Activated effector memory CD4-positive, alpha-beta T cell treated with anti-CD3 and anti-CD28 coated beads, Interleukin-2, amount 50 U/mL, for 16 hours (primary cell): Measurements from ENCODE around the gene MRPS5.
"Not testable (repeated sequence)": the region's sequence is repeated elsewhere in the genome, so short reads cannot be mapped to it uniquely, and the experiment has no call there.

Experiments used
- DNase-seq: peaks from one replicate; pipeline ENCODE4 v3.0.0-alpha.2; 2020

The MRPS5 gene

DNA sequence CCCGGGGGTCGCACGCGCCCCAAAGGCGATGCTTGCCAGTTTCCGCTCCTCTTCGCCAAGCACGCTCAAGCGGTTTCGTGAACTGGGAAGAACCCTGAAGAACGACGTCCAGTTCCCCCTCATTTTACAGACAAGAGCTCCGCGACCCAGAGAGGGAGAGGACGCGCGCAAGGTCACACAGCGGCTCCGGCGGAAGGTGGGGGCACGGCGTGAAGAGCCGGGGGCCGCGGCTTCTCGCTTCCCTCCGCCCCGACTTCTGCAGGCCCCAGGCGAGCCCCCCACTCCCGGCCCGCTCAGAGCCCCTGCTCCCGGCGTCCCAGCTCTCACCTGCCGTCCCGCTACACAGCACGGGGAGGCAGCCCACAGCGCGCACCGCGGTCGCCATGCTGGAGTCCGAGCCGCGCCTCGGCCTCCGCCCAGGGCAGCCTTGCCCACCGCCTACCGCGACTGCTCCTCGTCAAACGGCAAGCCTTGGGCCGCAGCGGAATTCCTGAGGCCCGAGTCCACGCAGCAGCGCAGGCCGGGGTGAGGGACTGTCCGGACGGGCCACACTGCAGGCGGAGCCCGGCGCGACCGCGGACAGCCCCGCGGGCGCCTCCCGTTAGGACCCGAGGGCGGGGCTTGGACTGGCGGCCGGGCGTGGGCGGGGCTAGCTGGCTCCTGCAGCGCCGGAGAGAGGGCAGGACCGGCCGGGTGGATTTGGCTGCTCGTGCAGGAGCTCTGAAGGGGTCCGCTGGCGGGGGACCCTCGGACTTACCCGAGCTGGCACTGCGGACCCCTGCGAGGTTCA is at the start of gene MRPS5:
TSS of gene MRPS5 (minus strand) at position 402 of the 790 bp plus-strand sequence. CDS start at position 385, 17 bp downstream.
- DNase-seq: peak; percentile 95

DNA sequence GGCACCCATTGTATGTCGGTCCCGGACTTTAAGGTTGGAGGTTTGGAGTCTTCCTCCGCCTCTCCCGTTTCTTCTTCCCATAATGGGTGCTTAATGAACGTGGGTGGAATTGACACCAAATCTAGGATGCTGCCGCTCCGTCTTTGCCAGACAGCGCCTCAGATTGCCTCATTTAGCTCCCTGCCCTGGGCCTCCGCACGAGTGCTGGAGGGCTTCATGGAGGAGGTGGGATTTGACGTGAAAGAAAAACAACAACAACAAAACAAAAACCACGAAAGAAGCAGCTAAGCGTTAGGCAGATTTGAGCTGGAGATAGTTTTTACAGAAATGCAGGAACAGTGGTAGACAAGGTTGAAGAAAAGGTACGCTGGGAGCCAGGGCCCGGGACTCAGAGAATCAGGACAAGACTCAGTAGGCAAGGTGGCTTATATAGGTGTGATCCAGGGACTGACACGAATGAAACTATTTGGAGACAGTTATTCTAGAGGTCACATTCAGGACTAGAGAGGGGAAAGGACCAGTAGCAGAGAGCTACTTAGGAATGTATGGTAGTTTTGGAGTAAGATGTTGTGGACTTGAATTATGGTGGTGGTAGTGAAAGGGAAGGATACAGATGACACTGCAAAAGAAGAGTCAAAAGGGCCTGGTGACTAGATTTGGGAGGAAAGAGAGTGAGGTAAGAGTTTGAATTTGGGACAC is 44.6 kb upstream of the MRPS5 start:
- DNase-seq: no peak

DNA sequence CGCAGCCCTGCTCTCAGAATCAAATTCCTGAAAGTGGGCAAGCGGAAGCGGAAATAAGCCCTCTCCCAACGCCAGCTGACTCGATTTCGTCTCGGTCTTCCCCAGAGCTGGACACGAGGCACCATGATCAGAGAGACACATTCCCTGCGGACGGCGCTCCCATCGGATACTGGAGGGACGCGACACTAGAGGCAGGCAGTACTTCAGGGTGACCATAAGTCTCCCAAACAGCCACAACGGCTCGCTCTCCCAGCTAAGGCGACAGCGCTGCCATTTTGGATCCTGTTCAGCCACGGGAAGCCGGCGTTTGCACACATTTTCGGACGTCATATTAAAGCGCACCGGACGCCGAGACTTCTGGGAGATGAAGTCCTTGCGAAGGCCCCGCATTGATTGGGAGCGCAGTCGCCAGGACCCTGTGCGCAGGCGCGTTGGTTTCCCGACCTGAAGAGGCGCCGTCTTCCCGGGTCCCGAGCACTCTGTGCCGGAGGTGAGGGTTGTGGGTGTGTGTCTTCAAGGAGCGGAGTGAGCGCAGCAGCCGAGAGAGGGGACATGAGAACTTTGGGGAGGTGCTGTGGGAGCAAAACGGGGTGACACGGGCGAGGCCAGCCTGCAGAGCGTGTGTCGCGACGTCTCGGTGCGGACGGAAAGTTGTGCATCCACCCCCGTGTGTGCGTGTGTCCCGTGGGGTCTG is 43.9 kb upstream of the MRPS5 start, which contains the start of gene ZNF2:
TSS of gene ZNF2 (plus strand) at position 439 of the 694 bp plus-strand sequence. CDS start 10,418 bp downstream, outside the sequence.
- DNase-seq: peak; percentile 99

DNA sequence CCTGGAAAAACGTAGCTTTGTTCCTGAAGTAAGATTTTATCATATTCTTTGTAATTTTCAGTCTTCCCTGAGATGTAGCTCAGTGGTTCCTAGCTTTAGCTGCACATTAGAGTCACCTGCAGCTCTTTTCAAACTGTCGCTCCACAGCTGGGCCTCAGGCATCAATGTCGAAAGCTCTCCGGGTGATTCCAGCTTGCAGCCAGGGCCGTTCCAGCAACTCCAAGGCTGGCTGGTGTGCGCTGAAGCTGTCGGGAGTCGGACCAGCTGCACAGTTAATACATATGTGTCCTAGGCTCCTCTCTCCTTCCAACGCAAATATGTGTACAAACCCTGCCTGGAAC is 43.4 kb upstream of the MRPS5 start:
- no peak for DNase-seq

DNA sequence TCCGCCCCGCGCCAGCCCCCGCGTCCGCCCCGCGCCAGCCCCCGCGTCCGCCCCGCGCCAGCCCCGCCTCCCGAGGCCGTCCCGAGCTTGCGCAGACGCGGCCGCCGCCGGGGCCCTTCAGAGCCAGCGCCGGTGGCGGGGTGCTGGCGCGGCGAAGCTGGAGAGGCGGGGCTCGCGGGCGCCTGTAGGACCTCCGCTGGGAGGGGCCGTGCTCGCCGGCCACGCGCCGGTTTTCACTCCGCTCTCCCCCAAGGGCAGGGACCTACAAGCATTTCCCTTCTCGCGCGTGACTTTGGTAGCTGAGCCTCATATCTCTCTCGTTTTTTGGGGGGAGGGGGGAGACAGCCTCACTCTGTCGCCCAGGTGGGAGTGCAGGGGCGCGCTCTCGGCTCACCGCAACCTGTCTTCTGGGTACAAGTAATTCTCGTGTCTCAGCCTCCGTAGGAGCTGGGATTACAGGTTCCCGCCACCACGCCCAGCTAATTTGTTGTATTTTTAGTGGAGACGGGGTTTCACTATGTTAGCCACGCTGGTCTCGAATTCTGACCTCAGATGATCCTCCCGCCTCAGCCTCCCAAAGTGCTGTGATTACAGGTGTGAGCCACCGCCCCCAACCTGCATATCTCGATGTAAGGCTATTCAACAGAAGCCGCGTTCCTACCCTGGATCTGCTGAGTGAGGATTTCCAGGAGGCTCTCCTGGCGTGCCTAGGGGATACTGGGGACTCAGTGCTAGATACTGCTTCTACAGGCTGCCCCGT is 38.3 kb upstream of the MRPS5 start, which contains the start of gene ZNF514:
TSS of gene ZNF514 (minus strand) at position 159 of the 760 bp plus-strand sequence. CDS start 6,595 bp downstream, outside the sequence.
- peak; percentile 92 for DNase-seq

DNA sequence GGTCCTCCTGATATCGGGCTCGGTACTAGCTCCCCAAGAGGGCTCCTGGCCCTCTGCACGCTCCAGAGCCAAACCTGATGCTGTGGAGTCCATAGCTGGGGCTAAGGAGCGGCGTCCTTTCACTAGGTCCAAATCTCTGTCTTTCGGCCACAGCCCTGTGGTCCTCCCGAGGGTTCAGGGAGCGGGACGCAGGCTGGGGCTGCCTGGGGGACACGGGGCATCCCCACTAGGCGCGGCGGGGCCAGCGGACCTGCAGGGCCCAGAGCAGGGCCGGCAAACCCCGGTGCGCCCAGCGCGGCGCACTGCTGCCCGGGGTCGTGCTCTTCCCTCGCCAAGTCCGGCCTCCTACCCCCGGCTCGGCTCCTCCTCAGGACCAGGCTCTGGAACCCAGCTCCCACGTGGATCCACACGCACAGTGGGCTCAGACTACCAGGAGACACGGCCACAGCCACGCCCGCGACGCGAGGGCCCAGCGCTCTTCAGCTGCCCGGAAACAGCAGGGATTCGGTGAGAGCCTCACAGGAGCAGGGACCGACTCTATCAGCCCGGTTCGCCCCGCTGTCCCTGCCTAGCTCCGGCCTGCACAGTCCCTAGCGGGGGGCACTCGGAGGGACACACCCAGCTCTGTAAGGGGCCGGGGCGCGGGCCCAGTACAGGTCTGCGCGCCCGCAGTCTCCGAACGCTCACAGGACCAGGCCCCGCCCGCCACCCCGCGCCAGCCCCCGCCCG is 37.4 kb upstream of the MRPS5 start:
- DNase-seq: no peak

DNA sequence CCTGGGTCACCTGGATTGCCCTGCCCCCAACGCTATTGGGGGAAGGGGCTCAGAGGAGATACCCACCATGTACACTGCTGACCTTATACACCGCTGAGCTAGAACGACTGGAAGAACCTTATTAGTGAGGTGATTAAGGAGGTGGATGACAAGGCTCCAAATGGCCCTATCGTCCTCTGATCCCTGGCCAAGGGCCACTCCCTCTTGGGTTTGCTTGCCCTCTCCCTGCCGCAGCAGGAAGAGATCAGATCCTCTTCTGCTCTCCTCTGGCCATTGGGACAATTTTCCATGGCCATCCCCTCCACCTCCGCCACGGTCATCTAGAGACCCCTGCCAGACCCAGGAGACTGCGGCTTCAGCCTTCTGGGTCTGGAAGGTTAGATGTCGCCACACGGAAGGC is 36.8 kb upstream of the MRPS5 start:
- no peak for DNase-seq

DNA sequence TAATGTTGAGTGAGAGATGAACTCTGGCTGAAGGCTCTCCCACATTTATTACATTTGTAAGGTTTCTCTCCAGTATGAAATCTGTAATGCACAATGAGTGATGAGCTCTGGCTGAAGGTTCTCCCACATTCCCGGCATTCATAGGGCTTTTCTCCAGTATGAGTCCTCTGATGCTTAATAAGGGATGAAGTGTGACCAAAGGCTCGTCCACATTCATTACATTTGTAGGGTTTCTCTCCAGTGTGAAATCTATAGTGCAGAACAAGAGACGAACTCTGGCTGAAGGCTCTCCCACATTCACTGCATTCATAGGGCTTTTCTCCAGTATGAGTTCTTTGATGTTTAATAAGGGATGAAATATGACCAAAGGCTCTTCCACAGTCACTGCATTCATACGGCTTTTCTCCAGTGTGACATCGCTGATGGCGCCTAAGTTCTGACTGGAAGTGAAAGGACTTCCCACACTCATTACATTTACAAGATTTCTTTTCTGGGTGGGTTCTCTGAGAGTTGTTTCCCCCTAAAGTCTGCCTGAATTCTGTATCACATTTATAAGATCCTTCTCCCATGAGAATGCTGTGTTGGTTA is 27.9 kb upstream of the MRPS5 start:
- no peak for DNase-seq

DNA sequence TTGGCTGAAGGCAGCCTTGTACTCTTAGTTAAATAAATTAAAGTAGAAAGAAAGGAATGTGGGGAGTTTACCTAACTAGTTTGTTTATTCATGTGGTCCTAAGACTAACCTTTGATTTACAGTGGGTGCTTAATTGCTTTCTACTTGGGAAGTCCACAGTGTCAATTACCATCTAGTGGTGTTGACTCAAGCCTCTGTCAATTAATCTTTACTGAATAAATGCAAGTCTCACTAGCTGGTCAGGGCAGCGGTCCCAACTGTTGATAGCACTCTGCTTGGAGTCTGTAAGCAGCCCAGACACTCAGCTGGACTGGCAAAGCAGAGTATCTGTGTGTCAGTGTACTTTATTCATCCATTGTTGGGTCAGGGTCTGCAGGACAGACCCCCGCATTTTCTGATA is 22.2 kb upstream of the MRPS5 start:
- DNase-seq: no peak

DNA sequence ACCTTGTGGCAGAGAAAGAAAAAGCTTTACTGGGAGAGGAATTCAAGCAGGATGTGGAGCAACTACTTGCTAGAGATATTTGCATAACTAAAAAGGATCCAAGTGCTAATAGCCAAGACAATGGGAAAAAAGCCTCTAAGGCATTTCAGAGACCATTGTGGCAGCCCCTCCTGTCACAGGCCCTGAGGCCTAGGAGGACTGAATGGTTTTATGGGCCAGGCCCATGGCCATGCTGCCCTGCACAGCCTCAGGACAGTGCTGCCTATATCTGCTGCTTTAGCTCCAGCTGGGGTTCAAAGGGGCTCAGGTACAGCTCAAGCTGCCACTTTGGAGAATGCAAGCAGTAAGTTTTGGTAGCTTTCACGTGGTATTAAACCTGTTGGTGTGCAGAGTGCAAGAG is 17.1 kb upstream of the MRPS5 start:
- no peak for DNase-seq

DNA sequence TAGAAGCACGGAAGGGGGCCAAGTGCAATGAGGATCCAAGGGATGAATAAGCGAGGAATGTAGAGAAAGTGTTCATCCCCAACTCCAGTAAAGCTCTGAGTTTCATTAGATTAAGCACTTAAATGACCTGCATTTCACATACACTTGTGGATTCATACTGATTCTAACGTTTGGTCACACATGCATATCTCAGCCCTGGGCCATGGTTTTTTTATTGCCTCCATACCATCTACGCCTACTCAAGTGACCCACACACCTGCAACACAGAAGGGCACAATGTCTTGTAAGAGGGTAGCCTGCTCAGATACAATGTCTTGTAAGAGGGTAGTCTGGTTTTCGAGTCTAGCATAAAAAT is 566 bp upstream of the MRPS5 start:
- DNase-seq: no peak

DNA sequence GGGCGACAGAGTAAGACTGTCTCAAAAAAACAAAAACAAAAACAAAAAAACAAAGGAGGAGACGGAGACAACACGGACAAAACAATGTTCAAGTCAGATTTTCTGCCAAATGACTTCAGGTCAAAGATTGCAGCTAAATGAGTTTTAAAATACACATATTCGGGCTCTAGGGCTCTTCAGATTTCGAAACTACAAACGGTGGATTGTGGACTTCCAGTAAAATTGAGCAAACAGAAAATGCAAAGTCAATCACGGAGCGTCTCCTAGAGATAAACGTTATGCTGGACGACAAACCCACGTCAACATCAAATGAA is 558 bp downstream of the MRPS5 start:
- no peak for DNase-seq

DNA sequence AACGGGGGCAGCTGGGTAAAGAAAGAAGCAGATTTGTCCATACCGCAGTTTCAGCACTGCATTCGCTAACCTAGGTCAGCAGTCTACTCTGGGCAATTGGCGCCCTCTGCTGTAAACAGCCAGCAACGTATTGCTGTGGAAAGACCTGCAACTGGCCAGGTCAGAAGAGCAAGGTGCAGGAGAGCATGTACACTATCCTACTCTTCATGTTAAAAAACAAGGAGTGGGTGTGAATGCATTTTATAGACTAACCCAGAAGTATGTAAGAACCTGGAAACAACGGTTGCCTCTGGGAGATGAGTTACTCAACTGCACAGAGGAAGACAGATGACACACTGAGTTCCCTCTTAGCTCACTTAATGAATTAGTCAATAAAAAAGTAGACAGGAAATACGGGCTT is 6.2 kb downstream of the MRPS5 start:
- peak; percentile 90 for DNase-seq

DNA sequence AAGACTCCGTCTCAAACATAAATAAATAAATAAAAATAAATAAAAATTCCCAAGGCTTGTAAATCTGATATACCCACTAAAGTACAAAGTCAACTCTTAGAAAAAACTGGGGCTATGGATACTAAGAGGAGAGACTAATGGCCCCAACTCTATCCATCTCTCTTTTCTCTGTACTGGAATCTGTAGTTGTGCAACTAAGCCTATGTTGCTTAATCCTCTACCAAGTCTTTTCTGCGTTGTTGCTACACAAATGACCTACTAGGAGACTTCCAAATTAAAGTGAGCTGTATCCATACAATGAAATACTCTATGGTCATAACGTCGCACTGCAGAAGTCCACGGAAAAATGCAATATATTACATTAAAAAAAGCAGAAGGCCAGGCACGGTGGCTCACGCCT is 8.1 kb downstream of the MRPS5 start:
- DNase-seq: no peak

DNA sequence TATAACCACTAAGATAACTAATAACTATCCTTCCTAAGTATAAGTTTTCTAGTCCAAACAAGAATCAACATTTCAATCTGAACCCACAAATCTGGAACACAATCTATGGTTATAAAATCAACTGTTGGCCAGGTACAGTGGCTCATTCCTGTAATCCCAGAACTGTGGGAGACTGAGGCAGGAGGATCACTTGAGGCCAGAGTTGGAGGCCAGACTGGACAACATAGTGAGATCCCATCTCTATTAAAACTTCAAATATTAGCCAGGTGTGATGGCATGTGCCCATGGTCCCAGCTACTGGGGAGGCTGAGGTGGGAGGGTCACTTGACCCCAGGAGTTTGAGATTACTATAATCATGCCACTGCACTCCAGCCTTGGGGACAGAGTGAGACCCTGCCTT is 11.2 kb downstream of the MRPS5 start:
- no peak for DNase-seq

DNA sequence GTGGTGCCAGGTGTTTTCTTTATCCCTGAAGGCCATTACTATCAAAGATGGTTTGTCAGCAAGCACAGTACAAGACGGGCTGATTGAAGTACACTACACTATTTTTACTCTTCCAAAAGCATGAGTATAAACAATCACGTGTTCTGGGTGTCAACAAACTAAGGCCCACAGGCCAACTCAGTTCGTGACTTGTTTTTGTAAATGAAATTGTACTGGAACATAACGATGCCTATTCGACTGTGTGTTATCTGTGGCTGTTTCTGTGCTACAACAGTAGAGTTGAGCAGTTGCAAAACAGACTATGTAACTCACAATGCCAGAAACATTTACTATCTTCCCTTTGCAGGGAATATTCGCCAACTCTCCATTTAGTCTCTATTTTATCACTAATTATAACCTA is 12.3 kb downstream of the MRPS5 start:
- no peak for DNase-seq

DNA sequence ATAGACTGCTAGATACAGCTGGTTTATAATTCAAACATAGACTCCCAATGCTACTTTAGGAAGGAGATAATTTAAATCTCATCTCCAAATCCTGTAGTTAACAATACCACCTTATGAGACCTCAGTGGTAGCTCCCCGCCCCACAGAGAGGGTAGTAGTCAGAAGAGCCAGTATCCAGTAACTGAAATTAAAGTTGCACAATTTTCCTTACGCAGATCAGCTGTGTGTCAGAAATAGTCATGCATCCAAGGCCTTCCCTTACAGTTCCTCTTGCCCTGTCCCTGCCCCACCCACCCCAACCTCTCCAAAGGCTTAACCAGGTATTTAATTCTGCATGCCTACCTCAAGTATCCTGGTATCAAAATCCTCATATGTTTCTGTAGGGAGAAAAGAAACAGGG is 15.5 kb downstream of the MRPS5 start:
- no peak for DNase-seq

DNA sequence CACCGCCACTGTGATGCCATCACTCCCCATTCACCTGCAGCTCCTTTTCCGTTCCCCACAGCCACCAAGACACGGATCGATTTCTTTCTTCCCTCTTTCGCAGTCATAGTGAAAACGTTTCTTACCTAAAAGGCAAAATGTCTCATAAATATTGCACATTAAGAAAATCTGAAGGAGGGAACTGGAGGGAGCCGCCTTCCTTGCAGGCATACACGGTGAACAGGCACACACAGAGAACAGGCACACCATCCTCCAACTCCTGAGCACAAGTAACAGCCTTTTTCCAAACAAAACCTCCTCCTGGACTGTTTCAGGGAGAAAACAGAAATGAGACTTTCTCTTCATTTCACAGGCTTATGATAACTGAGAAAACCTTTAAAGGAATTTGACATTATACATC is 17.0 kb downstream of the MRPS5 start:
- DNase-seq: no peak

DNA sequence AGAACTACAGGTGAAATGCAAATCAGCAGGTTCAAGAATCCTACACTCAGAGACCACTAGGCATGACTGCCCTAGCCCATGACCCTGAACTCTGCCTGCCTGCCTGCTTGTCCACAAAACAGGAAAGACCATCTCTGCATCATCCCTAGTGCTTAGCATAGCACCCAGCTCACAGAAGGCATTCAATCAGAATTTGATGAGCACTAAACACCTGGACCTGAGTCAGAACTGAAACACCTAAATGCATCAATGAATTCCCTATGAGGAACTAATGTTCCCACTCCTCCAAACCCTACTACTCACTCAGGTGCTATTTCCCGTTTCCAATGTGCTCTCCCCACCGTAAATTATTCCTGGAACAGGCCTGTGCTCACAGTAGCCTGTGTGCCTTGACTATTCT is 21.7 kb downstream of the MRPS5 start:
- no peak for DNase-seq

DNA sequence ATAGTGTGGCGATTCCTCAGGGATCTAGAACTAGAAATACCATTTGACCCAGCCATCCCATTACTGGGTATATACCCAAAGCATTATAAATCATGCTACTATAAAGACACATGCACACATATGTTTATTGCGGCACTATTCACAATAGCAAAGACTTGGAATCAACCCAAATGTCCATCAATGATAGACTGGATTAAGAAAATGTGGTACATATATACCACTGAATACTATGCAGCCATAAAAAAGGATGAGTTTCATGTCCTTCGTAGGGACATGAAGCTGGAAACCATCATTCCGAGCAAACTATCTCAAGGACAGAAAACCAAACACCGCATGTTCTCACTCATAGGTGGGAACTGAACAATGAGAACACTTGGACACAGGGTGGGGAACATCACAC is 23.3 kb downstream of the MRPS5 start:
- DNase-seq: not testable (repeated sequence)

DNA sequence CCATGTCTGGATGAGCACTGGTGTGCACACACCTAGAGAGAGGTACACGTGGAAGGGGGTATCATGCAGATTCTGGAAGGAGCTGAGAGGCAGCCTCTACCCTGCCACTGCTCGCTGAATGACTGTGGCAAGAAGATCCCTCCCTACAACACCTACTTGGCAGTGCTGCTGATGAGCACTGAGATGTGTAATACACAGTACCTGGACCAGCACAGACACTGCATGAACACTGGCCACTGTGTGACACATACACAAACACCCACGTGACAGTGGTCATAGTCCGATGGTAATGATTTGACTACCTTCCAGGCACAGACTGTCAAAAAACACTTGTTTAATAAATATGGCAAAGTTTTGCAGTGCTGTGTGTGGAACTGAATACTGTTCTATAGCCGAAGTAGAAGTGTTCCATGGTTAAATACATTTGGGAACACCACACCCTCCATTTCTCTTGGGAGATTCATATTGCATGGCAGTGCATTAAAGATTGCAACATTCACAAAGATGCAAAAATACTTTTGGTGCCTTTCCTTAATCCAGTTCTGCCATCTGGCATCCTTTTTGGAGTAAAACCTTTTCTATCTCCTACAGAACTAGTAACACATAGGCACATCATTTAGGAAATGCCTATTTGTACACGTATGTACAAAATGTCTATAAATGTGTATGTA is 29.6 kb downstream of the MRPS5 start:
- DNase-seq: no peak

DNA sequence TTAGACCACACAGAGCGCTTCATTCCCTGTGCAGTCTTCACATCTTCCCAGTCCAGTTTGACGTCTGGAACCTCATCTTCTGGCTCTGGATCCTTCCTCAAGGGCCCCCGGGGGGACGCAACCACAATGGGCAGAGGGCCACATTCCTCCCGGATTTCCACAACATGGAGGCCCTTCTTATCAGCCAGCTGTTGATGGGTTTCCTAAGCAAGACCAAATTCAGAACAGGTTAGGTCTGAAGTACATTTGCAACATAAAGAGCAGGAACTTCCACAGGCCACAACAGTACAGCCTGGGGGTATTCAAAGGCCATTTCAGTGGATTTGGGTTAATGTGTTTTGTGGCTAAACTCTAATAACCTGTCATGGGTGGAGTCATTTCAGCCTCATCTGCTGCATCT is 34.2 kb downstream of the MRPS5 start:
- DNase-seq: no peak
